CD4-positive, alpha-beta T cell treated with Interferon gamma for 1 hour (primary cell): ENCODE measurements around the gene MLH1.
"Not testable (repeated sequence)": the region's sequence is repeated elsewhere in the genome, so short reads cannot be mapped to it uniquely, and the experiment has no call there.

Experiments used
- DNase-seq: peaks from one replicate; pipeline ENCODE4 v3.0.0-alpha.2; 2020

MLH1 gene

DNA sequence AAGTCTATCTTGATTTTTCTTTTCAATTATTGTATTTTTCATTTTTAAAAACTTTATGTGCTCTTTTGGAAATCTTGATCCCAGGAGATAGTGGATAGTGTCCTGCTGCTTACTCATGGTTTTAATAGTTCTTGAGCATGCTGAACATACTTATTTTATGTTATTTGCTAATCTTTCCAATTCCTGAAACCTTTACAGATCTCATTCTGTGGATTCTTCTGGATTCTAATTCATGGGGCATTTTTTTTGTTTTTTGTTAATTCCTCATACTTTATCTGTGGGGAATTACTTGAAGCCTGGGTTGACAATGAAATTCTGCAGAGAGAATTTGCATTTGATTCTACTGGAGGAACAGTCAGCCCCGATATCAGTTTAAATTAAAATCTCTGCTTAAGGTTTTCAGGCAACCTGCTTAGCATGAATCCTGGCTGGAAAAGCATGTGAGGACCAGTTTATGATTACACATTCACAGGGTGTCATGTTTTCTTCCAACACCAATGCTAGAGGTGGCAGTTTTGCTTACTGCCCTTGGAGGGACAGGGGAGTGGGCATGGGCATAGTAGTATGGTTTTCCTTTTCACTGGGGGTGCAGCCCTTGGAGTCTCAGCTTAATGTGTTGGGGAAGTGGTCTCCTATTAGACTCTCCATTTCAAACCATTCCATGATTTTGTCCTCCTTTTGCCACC is 46.0 kb downstream of the MLH1 start:
- DNase-seq = no peak

DNA sequence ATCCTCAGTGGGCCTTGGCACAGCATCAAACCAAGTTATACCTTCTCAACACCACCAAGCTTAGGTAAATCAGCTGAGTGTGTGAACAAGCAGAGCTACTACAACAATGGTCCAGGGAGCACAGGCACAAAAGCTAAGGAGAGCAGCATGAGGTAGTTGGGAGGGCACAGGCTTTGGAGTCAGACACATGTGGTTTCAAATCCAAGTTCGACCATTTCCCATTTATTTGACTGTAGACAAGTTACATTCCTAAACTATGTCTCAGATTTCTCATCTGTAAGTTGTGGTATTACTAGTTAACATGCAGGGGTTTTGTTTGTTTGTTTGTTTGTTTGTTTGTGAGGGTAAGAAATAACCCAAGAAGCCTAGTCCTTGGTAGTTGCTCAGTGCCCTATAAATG is 46.9 kb downstream of the MLH1 start:
- DNase-seq = no peak

DNA sequence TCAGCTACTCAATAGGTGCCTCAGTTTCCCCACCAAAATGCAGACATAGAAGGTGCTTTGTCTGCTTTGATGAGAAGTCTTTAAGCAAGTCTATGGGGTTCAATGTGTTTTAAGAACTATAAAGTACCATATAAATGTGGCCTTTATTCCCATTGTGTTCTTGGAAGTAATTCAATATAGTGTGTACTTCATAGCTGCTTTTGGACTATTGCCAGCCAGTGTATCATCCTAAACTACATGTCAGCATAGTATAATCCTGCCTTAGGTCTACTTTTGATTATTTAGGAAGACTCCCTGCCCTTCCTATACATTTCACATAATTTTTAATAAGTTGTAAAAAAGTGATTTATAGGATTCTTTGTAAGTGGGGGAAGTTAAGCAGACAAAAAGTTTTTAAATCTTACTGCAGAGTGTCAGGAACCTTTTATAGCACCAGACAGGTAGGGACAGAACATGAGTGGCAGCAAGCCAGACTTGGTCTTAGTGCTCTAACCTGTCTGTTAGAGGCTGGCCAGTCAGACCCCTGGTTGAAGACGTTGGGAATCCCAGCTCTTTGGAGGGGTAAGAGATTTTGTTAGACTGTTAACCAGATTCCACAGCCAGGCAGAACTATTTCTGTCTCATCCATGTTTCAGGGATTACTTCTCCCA is 48.4 kb downstream of the MLH1 start:
- DNase-seq = no peak

DNA sequence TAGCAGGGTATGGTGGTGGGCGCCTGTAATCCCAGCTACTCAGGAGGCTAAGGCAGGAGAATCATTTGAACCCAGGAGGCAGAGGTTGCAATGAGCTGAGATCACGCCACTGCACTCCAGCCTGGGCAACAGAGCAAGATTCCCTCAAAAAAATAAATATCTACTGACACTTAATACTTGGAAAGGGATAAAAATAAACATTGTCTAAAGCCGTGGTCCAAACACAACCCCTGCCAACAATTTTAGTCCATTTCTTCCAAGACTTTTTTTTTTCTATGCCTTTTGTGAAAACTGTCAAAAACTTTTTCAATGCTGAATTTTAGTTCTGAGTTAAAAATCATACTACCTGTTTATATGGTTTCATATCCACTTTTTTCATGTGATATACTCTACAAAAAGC is 49.4 kb downstream of the MLH1 start:
- not testable (repeated sequence) for DNase-seq

GRCh38 chr3:37050282-37050681 is 57.0 kb downstream of the MLH1 start:
- DNase-seq = no peak

DNA sequence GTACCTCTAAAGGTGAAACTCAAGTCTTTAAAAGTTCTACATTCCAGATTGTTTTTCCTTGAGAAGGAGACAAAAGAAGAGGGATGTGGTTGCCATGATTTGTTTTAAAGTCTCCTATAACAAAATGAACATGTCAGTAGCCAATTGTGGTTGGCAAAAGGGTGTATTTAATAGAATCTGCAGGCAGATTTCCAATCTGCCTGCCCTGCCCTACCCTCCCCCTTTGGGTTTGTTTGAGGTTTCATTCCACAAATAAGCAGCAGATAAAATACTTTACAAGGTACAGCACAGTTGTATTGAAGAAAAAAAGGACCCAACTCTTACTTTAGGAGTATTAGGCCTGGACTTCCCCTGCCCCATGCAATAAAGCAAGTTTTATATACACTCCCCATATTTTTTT is 59.5 kb downstream of the MLH1 start:
- DNase-seq = no peak

- no peak for DNase-seq
These were observed 60.0 kb downstream of the MLH1 start for GRCh38 chr3:37053337-37053736.

DNA sequence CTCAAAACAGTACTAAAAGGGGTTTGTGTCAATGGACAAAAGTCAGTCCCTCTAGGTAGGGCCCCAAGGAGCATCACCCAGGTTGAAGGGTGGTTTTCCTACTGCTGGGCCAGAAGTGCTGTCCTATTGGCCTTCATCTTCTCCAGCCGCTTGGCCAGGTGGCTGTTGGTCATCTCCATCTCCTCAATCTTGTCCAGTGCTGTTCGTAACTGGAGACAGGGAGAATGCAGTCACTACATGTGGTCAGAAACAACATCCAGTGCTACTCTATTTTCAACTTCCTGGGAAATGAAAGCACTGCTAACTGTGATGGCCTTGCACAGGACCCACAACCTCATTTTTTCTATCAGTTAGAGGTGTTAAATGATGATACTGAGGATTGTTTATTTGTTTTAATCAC is 60.4 kb downstream of the MLH1 start:
- DNase-seq = no peak

DNA sequence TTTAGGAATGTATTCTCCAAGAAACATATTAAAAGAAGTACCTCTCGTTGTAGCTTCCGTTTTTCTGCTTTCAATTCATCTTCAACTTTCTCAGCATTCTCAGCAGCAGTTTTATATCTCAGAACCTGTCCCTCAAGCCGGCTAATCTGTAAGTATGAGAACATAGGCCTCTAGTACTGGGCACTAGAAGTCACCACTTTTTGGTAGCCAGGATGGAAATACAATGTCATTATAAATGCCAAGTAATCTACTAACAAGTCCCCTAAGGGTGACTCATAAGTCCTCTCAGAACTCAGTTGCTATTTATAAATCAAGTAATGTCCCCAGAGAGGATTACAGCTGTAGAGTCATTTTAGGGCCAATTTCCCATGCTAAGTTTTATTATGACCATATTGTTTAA is 61.1 kb downstream of the MLH1 start:
- no peak for DNase-seq

DNA sequence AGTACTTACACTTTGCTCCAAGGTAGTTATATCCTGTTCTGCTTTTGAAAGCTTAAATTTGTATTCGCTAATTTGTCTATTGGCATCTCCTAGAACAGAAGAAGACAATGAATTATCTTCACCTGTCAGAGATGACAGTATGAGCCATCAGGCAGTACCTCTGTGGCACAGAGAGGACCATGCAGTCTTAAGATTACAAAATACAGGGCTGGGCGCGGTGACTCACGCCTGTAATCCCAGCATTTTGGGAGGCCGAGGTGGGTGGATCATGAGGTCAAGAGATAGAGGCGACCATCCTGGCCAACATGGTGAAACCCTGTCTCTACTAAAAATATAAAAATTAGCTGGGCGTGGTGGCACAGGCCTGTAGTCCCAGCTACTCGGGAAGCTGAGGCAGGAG is 61.8 kb downstream of the MLH1 start:
- not testable (repeated sequence) for DNase-seq

GRCh38 chr3:37056826-37057225 is 63.5 kb downstream of the MLH1 start:
- DNase-seq = no peak

DNA sequence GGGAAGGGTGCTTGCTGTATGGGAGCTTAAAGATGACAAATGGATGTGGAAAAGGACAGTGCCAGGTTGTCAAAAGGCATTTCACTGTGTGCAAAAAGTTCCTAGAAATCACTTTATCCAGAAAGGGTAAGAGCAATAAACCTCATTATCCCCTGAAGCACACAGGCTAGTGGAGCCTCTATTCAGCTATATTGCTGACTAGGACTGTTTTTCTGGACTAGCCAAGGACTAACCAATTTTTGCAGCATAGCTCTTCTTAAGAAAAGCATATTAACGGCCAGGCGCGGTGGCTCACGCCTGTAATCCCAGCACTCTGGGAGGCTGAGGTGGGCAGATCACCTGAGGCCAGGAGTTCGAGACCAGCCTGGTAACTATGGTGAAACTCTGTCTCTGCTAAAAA is 64.8 kb downstream of the MLH1 start:
- no peak for DNase-seq

DNA sequence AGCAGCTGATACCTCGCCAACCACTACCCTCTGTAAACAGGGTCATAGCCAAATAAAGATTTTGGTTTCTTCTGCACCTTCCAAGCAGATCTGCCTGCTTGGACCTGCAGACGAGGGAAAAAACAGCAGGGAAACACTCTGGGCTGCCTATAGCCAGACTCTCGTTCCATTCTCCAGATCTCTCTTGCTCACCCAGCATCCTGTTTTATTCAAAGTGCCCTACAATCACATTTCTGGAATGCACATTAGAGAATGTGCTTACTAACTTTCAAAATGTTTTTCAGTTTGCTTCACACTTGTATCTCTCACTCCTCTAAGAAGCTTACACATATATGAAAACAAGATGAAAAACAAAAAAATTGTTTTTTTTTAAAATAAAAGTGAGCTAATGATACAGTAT is 71.4 kb downstream of the MLH1 start:
- DNase-seq = no peak

- DNase-seq = no peak
These were observed 74.3 kb downstream of the MLH1 start for GRCh38 chr3:37067577-37067976.

DNA sequence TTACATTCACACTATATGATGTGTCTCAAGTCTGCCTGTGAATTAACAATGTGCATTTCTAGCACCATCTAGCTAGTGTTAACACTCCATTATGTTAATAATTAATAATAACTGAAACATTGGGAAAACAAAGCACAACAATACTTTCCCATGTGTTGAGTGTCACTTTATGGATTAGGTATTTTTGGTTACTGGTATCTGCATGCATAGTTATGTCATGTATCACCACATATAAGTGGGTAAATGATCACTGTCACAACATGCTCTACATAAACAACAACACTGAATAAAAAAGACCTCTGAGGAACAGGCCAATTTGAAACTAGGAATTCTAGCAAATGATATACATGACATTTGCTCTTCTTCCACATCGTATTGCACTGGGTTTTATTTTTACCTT is 74.7 kb downstream of the MLH1 start:
- DNase-seq = no peak

DNA sequence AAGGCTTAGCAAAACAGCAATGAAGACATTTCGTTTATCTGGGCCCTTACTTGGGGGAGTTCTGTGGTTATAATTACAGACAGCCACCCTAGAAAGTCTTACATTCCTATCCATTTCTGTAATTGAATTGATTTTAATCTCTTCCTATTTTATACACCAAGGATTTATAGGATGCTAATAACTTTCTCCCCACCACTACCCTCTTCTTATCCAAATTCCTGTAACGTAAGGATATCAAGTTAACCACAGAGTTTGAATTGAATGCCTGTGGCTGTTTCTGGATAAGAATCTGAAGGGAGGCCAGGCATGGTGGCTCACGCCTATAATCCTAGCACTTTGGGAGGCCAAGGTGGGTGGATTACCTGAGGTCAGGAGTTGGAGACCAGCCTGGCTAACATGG is 78.6 kb downstream of the MLH1 start:
- no peak for DNase-seq

GRCh38 chr3:37072892-37073291 is 79.6 kb downstream of the MLH1 start:
- DNase-seq = no peak

DNA sequence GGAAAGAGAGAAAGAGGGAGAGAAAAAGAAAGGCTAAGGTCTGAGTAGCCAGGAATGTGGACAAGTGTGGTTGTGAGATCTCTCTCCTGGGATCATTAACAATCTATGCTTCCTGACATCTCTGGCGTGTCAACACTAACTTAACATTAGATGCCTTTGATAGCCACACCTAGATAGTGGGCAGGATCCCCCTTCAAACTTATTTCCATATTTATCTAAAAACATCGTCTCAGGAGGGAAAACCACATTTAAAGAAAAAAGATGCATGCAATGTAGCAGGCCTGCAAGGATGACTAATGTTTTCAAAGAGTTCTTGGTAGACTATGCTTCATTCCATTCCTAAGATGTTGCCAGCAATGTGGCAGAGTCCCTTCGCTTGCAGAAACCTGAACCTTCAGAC is 80.9 kb downstream of the MLH1 start:
- no peak for DNase-seq

- DNase-seq = no peak
These were observed 82.6 kb downstream of the MLH1 start for GRCh38 chr3:37075955-37076354.

GRCh38 chr3:37082317-37082716 is 89.0 kb downstream of the MLH1 start:
- no peak for DNase-seq

- DNase-seq = no peak
These were observed 93.6 kb downstream of the MLH1 start for GRCh38 chr3:37086918-37087317.

- no peak for DNase-seq
These were observed 94.6 kb downstream of the MLH1 start for GRCh38 chr3:37087870-37088269.

GRCh38 chr3:37092484-37092883 is 99.2 kb downstream of the MLH1 start:
- DNase-seq = no peak

DNA sequence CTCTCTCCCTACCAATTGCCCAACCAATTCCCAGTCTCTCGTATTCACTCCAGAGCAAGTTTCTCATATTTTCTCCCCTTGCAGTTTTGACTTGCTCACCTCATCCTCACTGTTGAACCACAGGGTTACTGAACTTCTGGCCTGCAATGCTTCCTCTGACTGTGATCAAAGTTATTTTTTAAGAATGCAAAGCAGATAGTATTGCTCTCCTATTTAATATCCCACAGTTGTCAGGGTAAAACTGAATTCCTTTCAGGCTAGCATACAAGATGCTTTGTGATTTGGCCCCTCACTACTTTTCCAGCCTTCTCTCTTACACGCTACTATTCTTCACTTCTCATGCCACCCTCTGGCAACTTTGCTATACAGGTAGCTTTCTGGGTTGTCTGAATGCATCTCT is 100.2 kb downstream of the MLH1 start:
- no peak for DNase-seq

DNA sequence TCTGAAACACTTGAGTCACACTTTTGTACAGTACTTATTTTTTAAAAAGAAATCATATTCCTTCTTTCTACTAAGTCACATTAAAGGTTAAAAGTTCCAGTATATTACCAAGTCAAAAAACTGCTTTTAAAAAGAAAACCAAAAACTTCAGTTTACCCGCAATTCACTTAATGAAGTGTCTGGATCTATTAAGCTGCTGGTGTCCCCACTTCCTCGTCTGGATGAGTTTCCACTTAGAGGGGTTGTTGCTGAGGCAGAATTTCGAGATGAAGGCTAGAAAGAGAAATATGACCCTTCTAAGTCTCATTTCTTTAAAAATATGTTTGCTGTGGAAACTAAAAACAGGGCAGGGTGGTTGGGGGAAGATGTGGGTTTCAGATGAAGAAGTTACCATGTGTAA is 101.3 kb downstream of the MLH1 start:
- no peak for DNase-seq
